ENCODE data around the gene OSCP1.

- TF ChIP-seq CTCF (IDR thresholded peaks at IDR 0.05) = no peak
- TF ChIP-seq POLR2A (IDR thresholded peaks at IDR 0.05) = no peak
Observed at GRCh38 chr1:36391271-36391670, 59.0 kb downstream of the OSCP1 start.

Data from thyroid gland (tissue), 4 donors.